Left colon (tissue), 2 donors: Measurements from ENCODE around the gene LIMK1. TPM values are rescaled to one million over a fixed set of nuclear protein-coding genes. Genes with fewer than 3 reads are reported as not detected.
"Not testable (repeated sequence)": the region's sequence is repeated elsewhere in the genome, so short reads cannot be mapped to it uniquely, and the experiment has no call there.

Experiments
- ATAC-seq: fragments of 200-7000 bp; cut with Tn5 transposase; one replicate; pipeline ENCODE4 v1.9.1; 2020; ENCODE audit warnings: mild to moderate bottlenecking, moderate library complexity
- DNase-seq, 2 donors: peaks; one replicate each; pipeline ENCODE4 v3.0.0-alpha.2; 2020
- intact Hi-C, 2 donors: fragments of 100-400 bp; cut with DNase I in 1 of 2; cut with micrococcal nuclease in 1 of 2; formaldehyde crosslinking; loops; one replicate each; pipeline versions ENCODE4 v1.11.2 to v1.14.0; 2022; cut with DNase I, micrococcal nuclease
- total RNA-seq, 2 donors: library from RNA; stranded (reverse); fragmentation: NEBNext Ultra II Directional; extraction: Animal tissue kit (Norgen Biotek cat#: 25700); gene quantifications; one replicate each; pipeline ENCODE4 v1.2.1, GENCODE V29; 2021
- donor health status: DM: no; HTN: no; CAD: no.
- donor health status: DM: yes; HTN: yes; CAD: no.

Gene LIMK1
- total RNA-seq, 2 donors from 2014 or later: 12.2 to 14.3 TPM

- intact Hi-C loops: no loop called here
- no peak for ATAC-seq
- no peak for DNase-seq
Measured at GRCh38 chr7:74148491-74148890, 64.9 kb downstream of the LIMK1 start.

DNA sequence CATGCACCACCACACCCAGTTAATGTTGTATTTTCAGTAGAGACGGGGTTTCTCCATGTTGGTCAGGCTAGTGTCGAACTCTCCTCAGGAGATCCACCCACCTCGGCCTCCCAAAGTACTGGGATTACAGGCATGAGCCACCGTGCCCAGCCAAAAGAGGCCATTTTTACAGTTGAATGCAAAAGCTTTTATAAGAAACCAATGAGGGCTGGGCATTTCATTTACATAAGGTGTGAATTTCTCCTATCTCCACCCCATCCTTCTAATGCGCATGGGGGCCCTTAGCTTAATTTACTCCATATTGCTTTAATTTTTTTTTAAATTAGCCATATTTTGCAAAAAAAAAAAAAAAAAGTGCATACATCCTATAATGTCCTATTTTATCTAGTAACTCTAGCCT, 65.5 kb downstream of the LIMK1 start:
- DNase-seq (no peak), ATAC-seq (no peak)
- intact Hi-C loops: no loop called here

- ATAC-seq (no peak), DNase-seq (no peak)
- intact Hi-C loops: no loop called here
Measured at GRCh38 chr7:74149603-74150002, 66.0 kb downstream of the LIMK1 start.

GRCh38 chr7:74153736-74154135, 70.1 kb downstream of the LIMK1 start:
- DNase-seq (no peak), ATAC-seq (peak; percentile 35)
- intact Hi-C loops: no loop called here

- intact Hi-C loops: no loop called here
- DNase-seq: no peak
- ATAC-seq: no peak
Measured at GRCh38 chr7:74155810-74156395, 72.3 kb downstream of the LIMK1 start.

- ATAC-seq: no peak
- intact Hi-C loops: no loop called here
- DNase-seq: no peak
Measured at GRCh38 chr7:74157605-74158004, 74.0 kb downstream of the LIMK1 start.

DNA sequence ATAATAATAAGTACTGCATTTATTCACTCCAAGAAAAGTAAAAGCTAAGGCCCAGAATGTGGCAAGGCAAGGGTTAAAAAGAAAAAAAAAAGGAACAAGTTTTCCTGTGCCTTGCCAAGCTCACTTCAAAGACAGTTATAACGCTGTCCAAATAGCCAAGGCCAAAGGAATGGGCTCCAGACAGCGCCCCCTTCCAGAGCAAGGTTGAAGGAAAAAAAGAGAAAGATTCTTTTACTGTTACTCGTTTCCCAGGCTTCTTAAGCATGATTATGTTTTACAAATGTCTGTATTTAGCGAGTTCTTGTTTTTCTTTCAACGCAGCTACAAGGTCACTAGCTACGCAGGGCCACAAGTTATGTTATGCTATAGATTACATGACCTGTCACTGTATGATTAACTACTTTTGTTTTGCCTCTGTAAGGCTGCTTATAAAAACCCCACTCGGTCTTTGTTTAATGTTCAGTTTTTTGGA, 81.4 kb downstream of the LIMK1 start:
- ATAC-seq: no peak
- intact Hi-C loops: no loop called here
- DNase-seq: peak in 1 of 2 donors; percentile 33

DNA sequence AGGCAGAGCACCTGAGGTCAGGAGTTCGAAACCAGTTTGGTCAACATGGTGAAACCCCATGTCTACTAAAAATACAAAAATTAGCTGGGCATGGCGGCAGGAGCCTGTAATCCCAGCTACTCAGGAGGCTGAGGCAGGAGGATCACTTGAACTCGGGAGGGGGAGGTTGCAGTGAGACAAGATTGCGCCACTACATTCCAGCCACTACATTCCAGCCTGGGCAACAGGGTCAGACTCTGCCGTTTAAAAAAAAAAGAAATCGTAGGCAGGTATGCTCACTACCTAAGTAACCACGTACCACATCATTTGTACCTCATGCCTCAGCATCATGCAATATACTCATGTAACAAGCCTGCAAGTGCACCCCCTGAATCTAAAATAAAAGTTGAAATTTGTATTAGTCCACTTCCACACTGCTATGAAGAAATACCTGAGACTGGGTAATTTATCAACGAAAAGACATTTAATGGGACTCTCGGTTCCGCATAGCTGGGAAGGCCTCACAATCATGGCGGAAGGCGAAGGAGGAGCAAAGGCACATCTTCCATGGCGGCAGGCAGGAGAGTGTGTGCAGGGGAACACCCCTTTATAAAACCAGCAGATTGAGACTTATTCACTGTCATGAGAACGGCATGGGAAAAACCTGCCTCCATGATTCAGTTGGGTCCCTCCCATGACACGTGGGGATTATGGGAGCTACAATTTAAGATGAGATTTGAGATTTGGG, 82.4 kb downstream of the LIMK1 start:
- ATAC-seq (no peak), DNase-seq (no peak)
- intact Hi-C loops: no loop called here

GRCh38 chr7:74167324-74167723, 83.7 kb downstream of the LIMK1 start:
- intact Hi-C loops: not testable (repeated sequence)
- DNase-seq (peak; percentile 53 to 77), ATAC-seq (peak; percentile 96)

Other genes starting within 250 kb of the LIMK1 start
- gene METTL27, start 241.3 kb upstream of the LIMK1 start, total RNA-seq: 1 to 10 TPM; 3.7 to 3.8 TPM
- gene TMEM270, start 222.6 kb upstream of the LIMK1 start, total RNA-seq: not detected
- 10 to 100 TPM; 10.3 to 15.0 TPM for gene ELN, start 55.6 kb upstream of the LIMK1 start, total RNA-seq
- 100 to 1,000 TPM; 250 to 271 TPM for gene EIF4H, start 90.6 kb downstream of the LIMK1 start, total RNA-seq
- gene LAT2, start 126.2 kb downstream of the LIMK1 start, total RNA-seq: 1 to 10 TPM; 1.1 to 6.9 TPM
- 10 to 100 TPM; 13.9 to 16.1 TPM for gene RFC2, start 170.6 kb downstream of the LIMK1 start, total RNA-seq
- 10 to 100 TPM; 63.5 to 83.6 TPM for gene CLIP2, start 205.6 kb downstream of the LIMK1 start, total RNA-seq